AG04450 (cell line): ENCODE results near the gene CCDC106. TPM values are rescaled to one million over a fixed set of nuclear protein-coding genes. Genes with fewer than 3 reads are reported as not detected.
A peak's percentile ranks its signal among the peaks of the same experiment; 100 is the strongest.

Experiments
- CTCF ChIA-PET: fragments of 300-600, 350-600 bp; formaldehyde crosslinking; extraction: SDS; loops from one replicate; lab custom pipeline; 2022; ENCODE audit warnings: antibody characterized with exemption, inconsistent platforms; lab: Charles Lee
- POLR2A ChIA-PET: fragments of 350-600 bp; formaldehyde crosslinking; extraction: SDS; loops from one replicate; lab custom pipeline; 2021; ENCODE audit warnings: antibody characterized with exemption, inconsistent platforms; lab: Yijun Ruan, JAX
- DNase-seq: peaks from one replicate; pipeline ENCODE4 v3.0.0-alpha.2; 2011; ENCODE audit warnings: low read depth, low spot score
- H3K27ac ChIP-seq: one replicate; pipeline ENCODE4 v1.5.1; 2012; ENCODE audit warnings: low read depth, low read length, control low read depth
- H3K27me3 ChIP-seq: one replicate; pipeline ENCODE4 v1.6.0; 2012; ENCODE audit warnings: low read length; ENCODE audit not compliant: control insufficient read depth, insufficient read depth
- H3K4me3 ChIP-seq: 2 replicates; pipeline ENCODE4 v1.5.1; 2011; ENCODE audit warnings: mild to moderate bottlenecking, low read depth, low read length, control low read depth
- H3K9me3 ChIP-seq: 2 replicates; pipeline ENCODE4 v1.5.1; 2012; ENCODE audit warnings: low read length; ENCODE audit not compliant: control insufficient read depth, insufficient read depth
- CTCF ChIP-seq: IDR thresholded peaks from 2 replicates; pipeline ENCODE4 v1.5.1; 2011; ENCODE audit warnings: low read depth, low read length, control low read depth, inconsistent platforms
- polyA plus RNA-seq: library from polyadenylated mRNA; depleted of rRNA; stranded (reverse); fragments of >200 nt; gene quantifications from 2 replicates; pipeline ENCODE4 v1.2.3, GENCODE V29; 2011

The CCDC106 gene
- polyA plus RNA-seq, 1 experiment: 6.2 TPM

- CTCF ChIA-PET: no interaction called here
- no peak for DNase-seq
- POLR2A ChIA-PET: interaction anchor here (2.0 kb wide), 1 partner anchor 20 kb away, joined by 6 read pairs; no protein-coding TSS in a partner anchor
- H3K27ac ChIP-seq: peak overlapping the region; percentile 21
- TF ChIP-seq CTCF: no peak
- H3K27me3 ChIP-seq: no peaks in the 10 kb centered on the region
- H3K9me3 ChIP-seq: no peaks in the 10 kb centered on the region; the same call in 1 of the 2 replicates
- H3K4me3 ChIP-seq: peak overlapping the region; percentile 86
These were observed 26.4 kb downstream of the CCDC106 start for GRCh38 chr19:55674459-55674840.

- no peak for TF ChIP-seq CTCF
- DNase-seq: peak; percentile 91
- Histone ChIP-seq H3K27me3 (no peaks in the 10 kb centered on the region), H3K4me3 (peak within 1 kb of the TSS; percentile 86), H3K9me3 (no peaks in the 10 kb centered on the region; the same call in 1 of the 2 replicates), H3K27ac (peak within 1 kb of the TSS; percentile 31)
- POLR2A ChIA-PET: interaction anchor here (2.0 kb wide), 1 partner anchor 21 kb away, joined by 6 read pairs; no protein-coding TSS in a partner anchor
- CTCF ChIA-PET: no interaction called here
These were observed 27.0 kb downstream of the CCDC106 start, which contains the start of gene EPN1 for GRCh38 chr19:55674841-55675660. Gene EPN1 (plus strand): TSS chr19:55675226. CDS start chr19:55678628, 3,402 bp downstream.

- ChIA-PET CTCF (interaction anchor here (1.1 kb wide), 1 partner anchor 21 kb away, joined by 3 read pairs; no protein-coding TSS in a partner anchor), POLR2A (no interaction called here)
- H3K27me3 ChIP-seq: no peaks in the 10 kb centered on the region
- peak overlapping the region; percentile 31 for H3K27ac ChIP-seq
- no peak for DNase-seq
- no peaks in the 10 kb centered on the region; the same call in 1 of the 2 replicates for H3K9me3 ChIP-seq
- peak overlapping the region; percentile 86 for H3K4me3 ChIP-seq
- no peak for TF ChIP-seq CTCF
These were observed 27.8 kb downstream of the CCDC106 start for GRCh38 chr19:55675661-55676354.

GRCh38 chr19:55676383-55676782 lies 28.4 kb downstream of the CCDC106 start:
- POLR2A ChIA-PET: no interaction called here
- Histone ChIP-seq H3K9me3 (no peaks in the 10 kb centered on the region; the same call in 1 of the 2 replicates), H3K27me3 (no peaks in the 10 kb centered on the region), H3K27ac (no peak overlapping the region), H3K4me3 (peak overlapping the region; percentile 86)
- peak; percentile 5; the same call in 1 of the 2 replicates for TF ChIP-seq CTCF
- DNase-seq: no peak
- CTCF ChIA-PET: interaction anchor here (1.1 kb wide), 1 partner anchor 22 kb away, joined by 3 read pairs; no protein-coding TSS in a partner anchor
